OCI-LY1 (cell line): ENCODE results near the gene RPL36AL.
"Not testable (repeated sequence)": the region's sequence is repeated elsewhere in the genome, so short reads cannot be mapped to it uniquely, and the experiment has no call there.

Experiments
- EZH2 ChIP-seq: fragments of 200-600 bp; sonication (generic), shearing (Covaris generic); IDR thresholded peaks from 2 replicates; pipeline ENCODE4 v1.8.0; 2017; ENCODE audit warnings: borderline replicate concordance, mixed run types, mild to moderate bottlenecking, antibody characterized with exemption, low read length, moderate library complexity, mixed read lengths
- TF ChIP-seq, protein P1 (sequence below): fragments of 200-600 bp; sonication (generic), shearing (Covaris generic); IDR thresholded peaks from 2 replicates; pipeline ENCODE4 v1.5.1; 2017; ENCODE audit warnings: mild to moderate bottlenecking, antibody characterized with exemption, low read length, moderate library complexity, mixed read lengths

DNA sequence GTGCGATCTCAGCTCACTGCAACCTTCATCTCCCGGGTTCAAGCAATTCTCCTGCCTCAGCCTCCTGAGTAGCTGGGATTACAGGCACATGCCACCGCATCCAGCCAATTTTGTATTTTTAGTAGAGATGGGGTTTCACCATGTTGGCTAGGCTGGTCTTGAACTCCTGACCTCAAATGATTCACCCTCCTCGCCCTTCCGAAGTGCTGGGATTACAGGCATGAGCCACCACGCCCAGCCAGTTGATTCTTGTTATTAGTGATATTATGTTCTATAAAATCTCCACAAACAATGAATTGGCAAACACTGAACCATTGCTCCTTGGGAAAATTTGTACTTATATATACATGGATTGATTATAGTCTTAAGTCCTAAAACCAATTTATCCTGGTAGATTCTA, 37.1 kb upstream of the RPL36AL start:
- TF ChIP-seq, protein P1, sequence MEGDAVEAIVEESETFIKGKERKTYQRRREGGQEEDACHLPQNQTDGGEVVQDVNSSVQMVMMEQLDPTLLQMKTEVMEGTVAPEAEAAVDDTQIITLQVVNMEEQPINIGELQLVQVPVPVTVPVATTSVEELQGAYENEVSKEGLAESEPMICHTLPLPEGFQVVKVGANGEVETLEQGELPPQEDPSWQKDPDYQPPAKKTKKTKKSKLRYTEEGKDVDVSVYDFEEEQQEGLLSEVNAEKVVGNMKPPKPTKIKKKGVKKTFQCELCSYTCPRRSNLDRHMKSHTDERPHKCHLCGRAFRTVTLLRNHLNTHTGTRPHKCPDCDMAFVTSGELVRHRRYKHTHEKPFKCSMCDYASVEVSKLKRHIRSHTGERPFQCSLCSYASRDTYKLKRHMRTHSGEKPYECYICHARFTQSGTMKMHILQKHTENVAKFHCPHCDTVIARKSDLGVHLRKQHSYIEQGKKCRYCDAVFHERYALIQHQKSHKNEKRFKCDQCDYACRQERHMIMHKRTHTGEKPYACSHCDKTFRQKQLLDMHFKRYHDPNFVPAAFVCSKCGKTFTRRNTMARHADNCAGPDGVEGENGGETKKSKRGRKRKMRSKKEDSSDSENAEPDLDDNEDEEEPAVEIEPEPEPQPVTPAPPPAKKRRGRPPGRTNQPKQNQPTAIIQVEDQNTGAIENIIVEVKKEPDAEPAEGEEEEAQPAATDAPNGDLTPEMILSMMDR: not testable (repeated sequence)
- not testable (repeated sequence) for TF ChIP-seq EZH2
